ENCODE data around the gene RPS14. TPM values are rescaled to one million over a fixed set of nuclear protein-coding genes. Genes with fewer than 3 reads are reported as not detected.
A peak's percentile ranks its signal among the peaks of the same experiment; 100 is the strongest.

The RPS14 gene
- total RNA-seq, 1 donor from 2014 or later = 1,941 TPM

DNA sequence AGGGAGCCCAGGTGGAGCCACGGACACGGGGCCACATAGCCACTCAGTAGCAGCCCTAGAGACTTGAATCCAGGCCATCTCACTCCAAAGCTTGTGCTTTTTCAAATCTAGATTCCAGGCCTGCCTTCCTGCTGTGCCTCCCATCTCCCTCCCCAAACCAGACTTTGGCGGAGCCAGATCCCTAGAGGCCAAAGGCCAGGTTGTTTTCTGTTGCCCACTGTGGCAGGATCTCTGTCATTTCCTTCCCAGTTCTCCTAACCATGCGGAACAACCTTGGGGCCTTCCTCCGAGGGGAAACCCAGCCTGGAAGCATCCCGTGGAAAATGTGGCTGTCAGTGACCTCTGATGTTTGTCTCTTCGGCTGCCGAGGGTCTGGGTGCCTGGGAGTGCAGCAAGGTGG, 16.4 kb upstream of the RPS14 start:
- Mint-ChIP-seq H3K27ac (no peak overlapping the region), H3K4me3 (ENCODE audit: low read depth) (no peak overlapping the region), H3K36me3 (ENCODE audit: insufficient read depth) (no peaks in the 10 kb centered on the region), H3K27me3 (no peaks in the 10 kb centered on the region), H3K4me1 (ENCODE audit: low read depth) (peaks cover 3% of the 10 kb centered on the region), H3K9me3 (ENCODE audit: low read depth) (no peaks in the 10 kb centered on the region)
- no peak for DNase-seq (ENCODE audit: low spot score, unreplicated experiment)
- TF ChIP-seq, protein P1, sequence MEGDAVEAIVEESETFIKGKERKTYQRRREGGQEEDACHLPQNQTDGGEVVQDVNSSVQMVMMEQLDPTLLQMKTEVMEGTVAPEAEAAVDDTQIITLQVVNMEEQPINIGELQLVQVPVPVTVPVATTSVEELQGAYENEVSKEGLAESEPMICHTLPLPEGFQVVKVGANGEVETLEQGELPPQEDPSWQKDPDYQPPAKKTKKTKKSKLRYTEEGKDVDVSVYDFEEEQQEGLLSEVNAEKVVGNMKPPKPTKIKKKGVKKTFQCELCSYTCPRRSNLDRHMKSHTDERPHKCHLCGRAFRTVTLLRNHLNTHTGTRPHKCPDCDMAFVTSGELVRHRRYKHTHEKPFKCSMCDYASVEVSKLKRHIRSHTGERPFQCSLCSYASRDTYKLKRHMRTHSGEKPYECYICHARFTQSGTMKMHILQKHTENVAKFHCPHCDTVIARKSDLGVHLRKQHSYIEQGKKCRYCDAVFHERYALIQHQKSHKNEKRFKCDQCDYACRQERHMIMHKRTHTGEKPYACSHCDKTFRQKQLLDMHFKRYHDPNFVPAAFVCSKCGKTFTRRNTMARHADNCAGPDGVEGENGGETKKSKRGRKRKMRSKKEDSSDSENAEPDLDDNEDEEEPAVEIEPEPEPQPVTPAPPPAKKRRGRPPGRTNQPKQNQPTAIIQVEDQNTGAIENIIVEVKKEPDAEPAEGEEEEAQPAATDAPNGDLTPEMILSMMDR (IDR thresholded peaks at IDR 0.05; ENCODE audit: unreplicated experiment) = no peak

DNA sequence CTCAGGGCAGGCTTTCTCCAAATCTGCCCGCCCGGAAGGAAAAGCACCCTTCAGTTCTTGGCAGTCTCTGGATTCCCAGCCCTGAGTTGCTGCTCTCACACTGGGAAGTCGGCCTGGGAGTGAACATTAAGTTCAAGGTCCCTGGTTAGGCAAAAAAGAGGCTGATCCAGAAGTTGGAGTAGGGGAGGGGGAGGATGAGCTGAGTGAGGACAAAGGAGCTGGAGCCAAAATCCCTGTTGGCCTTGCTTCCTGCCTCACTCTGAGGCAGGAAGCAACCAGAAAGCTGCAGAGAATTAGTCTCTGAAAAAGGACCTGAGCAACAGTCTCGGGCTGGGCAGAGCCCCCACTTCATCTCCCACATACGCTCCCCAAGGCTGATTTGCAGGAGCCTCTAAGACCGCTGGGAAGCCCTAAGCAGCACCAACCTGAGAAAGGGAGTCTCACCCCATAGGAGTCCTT, 15.0 kb upstream of the RPS14 start:
- Mint-ChIP-seq H3K9me3 (ENCODE audit: low read depth) (no peaks in the 10 kb centered on the region), H3K27me3 (no peaks in the 10 kb centered on the region), H3K36me3 (ENCODE audit: insufficient read depth) (no peaks in the 10 kb centered on the region), H3K27ac (no peak overlapping the region), H3K4me3 (ENCODE audit: low read depth) (no peak overlapping the region), H3K4me1 (ENCODE audit: low read depth) (peaks cover 3% of the 10 kb centered on the region)
- TF ChIP-seq, protein P1 (IDR thresholded peaks at IDR 0.05; ENCODE audit: unreplicated experiment) = no peak
- DNase-seq (ENCODE audit: low spot score, unreplicated experiment) = no peak

DNA sequence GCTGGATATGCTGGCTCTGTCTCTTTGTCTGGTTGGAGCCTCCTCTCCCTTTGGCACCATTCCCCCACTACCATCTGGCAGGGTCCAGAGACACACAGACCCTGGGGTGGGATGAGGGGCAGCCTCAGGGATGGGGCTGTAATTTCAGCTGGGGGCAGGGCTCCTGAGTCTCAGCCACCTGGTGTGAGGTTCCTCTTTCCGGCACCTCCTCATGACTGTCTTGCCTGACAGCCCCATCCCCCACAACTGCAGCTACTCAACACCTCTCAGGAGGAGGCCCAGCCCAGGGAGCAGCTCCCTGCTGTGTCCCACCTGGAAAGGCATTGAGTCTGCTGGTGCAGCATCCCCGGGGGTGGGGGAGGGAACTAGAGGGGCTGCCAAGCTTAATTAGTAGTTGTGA, 11.7 kb upstream of the RPS14 start:
- no peak for DNase-seq (ENCODE audit: low spot score, unreplicated experiment)
- Mint-ChIP-seq H3K36me3 (ENCODE audit: insufficient read depth) (no peaks in the 10 kb centered on the region), H3K27ac (no peak overlapping the region), H3K4me3 (ENCODE audit: low read depth) (no peak overlapping the region), H3K4me1 (ENCODE audit: low read depth) (peaks cover 3% of the 10 kb centered on the region), H3K9me3 (ENCODE audit: low read depth) (no peaks in the 10 kb centered on the region), H3K27me3 (no peaks in the 10 kb centered on the region)
- TF ChIP-seq, protein P1 (IDR thresholded peaks at IDR 0.05; ENCODE audit: unreplicated experiment) = no peak

DNA sequence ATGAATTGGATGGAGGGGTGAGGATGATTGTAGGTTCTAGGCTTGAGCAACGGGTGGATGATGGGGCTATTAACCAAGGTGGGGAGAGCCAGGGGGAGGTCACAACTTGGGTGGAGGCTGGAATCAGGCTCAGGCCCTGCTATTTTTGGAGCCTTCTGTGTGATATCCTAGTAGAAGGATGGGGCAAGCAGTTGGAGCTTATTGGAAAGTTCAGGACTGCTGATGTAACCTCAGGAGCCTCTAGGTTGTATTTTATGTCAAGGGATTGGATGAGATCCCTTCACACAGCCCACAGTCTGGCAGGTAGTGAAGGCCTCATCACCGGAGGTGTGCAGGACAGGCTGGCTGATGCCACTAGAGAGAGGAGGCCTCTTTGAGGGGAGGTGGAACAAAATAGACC, 11.2 kb upstream of the RPS14 start:
- DNase-seq (ENCODE audit: low spot score, unreplicated experiment) = no peak
- Mint-ChIP-seq H3K4me3 (ENCODE audit: low read depth) (no peak overlapping the region), H3K36me3 (ENCODE audit: insufficient read depth) (no peaks in the 10 kb centered on the region), H3K27ac (no peak overlapping the region), H3K27me3 (no peaks in the 10 kb centered on the region), H3K4me1 (ENCODE audit: low read depth) (peaks cover 3% of the 10 kb centered on the region), H3K9me3 (ENCODE audit: low read depth) (no peaks in the 10 kb centered on the region)
- TF ChIP-seq, protein P1 (IDR thresholded peaks at IDR 0.05; ENCODE audit: unreplicated experiment) = no peak

DNA sequence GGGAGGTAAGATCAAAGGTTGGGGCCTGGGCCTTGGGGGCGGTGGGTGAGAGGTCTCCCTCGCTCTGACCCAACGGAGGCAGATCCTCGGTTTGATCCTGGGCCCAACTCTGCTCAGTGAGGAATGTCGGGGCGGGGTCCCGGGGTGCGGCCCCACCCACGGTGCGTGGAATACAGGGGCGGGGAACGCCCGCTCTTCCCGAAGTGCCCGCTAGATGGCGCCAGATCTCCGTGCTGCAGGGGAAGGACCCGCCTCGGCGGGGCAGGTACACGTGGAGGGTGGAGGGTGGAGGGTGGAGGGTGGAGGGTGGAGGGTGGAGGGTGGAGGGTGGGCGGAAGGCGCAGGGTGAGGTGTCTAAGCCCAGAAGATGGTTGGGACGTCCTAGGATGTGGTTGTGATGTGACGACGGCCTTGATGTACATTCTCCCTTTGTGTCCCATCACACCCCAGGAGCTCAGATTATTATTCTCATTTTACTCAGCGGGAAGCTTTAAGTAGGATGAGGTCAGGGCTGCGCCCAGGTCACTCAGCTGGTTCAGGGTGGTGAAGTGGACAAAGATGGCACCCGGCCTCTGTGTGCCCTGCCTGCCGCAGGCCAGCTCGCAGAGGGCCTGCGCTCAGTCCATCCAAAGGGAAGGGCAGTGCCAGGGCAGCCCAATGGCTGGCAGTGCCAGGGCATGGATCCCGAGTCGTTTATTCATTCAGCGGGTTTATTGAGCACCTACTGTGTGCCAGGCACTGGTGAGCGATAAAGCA, 9.4 kb upstream of the RPS14 start:
- H3K4me1 Mint-ChIP-seq (ENCODE audit: low read depth) = peaks cover 3% of the 10 kb centered on the region
- peak; percentile 91 for DNase-seq (ENCODE audit: low spot score, unreplicated experiment)
- H3K4me3 Mint-ChIP-seq (ENCODE audit: low read depth) = no peak overlapping the region
- TF ChIP-seq, protein P1 (IDR thresholded peaks at IDR 0.05; ENCODE audit: unreplicated experiment) = peak; percentile 84
- H3K27ac Mint-ChIP-seq = no peak overlapping the region
- H3K27me3 Mint-ChIP-seq = no peaks in the 10 kb centered on the region
- H3K36me3 Mint-ChIP-seq (ENCODE audit: insufficient read depth) = no peaks in the 10 kb centered on the region
- H3K9me3 Mint-ChIP-seq (ENCODE audit: low read depth) = no peaks in the 10 kb centered on the region
